HCT116 (cell line): Measurements from ENCODE around the gene XAGE3.
"Not testable (repeated sequence)": the region's sequence is repeated elsewhere in the genome, so short reads cannot be mapped to it uniquely, and the experiment has no call there.

Experiments
- EZH2phosphoT487 ChIP-seq: fragments of 200-600 bp; IDR thresholded peaks from 2 replicates; pipeline ENCODE4 v1.6.1; 2018; ENCODE audit warnings: antibody characterized with exemption, borderline replicate concordance
- TF ChIP-seq, protein P1 (sequence below): IDR thresholded peaks from 2 replicates; pipeline ENCODE4 v1.6.1; 2012; ENCODE audit warnings: low read depth

GRCh38 chrX:52888090-52888489 lies 20.2 kb upstream of the XAGE3 start:
- not testable (repeated sequence) for TF ChIP-seq EZH2phosphoT487
- TF ChIP-seq, protein P1, sequence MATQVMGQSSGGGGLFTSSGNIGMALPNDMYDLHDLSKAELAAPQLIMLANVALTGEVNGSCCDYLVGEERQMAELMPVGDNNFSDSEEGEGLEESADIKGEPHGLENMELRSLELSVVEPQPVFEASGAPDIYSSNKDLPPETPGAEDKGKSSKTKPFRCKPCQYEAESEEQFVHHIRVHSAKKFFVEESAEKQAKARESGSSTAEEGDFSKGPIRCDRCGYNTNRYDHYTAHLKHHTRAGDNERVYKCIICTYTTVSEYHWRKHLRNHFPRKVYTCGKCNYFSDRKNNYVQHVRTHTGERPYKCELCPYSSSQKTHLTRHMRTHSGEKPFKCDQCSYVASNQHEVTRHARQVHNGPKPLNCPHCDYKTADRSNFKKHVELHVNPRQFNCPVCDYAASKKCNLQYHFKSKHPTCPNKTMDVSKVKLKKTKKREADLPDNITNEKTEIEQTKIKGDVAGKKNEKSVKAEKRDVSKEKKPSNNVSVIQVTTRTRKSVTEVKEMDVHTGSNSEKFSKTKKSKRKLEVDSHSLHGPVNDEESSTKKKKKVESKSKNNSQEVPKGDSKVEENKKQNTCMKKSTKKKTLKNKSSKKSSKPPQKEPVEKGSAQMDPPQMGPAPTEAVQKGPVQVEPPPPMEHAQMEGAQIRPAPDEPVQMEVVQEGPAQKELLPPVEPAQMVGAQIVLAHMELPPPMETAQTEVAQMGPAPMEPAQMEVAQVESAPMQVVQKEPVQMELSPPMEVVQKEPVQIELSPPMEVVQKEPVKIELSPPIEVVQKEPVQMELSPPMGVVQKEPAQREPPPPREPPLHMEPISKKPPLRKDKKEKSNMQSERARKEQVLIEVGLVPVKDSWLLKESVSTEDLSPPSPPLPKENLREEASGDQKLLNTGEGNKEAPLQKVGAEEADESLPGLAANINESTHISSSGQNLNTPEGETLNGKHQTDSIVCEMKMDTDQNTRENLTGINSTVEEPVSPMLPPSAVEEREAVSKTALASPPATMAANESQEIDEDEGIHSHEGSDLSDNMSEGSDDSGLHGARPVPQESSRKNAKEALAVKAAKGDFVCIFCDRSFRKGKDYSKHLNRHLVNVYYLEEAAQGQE, result not testable (repeated sequence)
